MM.1S (cell line): ENCODE measurements around the gene SATB2.

Experiments used
- EZH2 ChIP-seq: fragments of 300-600 bp; sonication (generic); optimal IDR thresholded peaks from 2 replicates; pipeline ENCODE3; 2017; ENCODE audit warnings: low read depth, mild to moderate bottlenecking, antibody characterized with exemption, low read length, mixed read lengths
- TF ChIP-seq, protein P1 (sequence below): fragments of 300-600 bp; sonication (generic); IDR thresholded peaks from 2 replicates; pipeline ENCODE4 v1.5.1; 2016; ENCODE audit warnings: antibody characterized with exemption, low read length, mixed read lengths

DNA sequence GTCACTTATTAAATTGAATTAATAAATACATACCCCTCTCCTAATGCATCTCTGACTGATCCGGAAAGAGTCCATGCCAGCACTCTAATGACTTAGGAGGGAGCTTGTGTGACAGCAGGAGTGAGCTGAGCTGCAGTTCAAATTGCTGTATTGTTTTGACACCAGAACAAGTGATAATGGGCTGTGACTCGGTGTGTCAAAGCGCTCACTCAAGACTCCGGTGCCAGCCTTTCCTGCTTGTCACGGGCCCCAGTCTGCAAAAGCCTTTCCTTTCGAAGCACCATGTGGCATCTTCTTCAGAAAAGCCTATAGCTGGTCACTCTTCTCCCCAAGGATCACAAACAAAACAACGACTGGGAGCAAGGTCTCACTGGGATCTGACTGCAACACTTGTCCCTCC lies 43.3 kb downstream of the SATB2 start:
- TF ChIP-seq, protein P1, sequence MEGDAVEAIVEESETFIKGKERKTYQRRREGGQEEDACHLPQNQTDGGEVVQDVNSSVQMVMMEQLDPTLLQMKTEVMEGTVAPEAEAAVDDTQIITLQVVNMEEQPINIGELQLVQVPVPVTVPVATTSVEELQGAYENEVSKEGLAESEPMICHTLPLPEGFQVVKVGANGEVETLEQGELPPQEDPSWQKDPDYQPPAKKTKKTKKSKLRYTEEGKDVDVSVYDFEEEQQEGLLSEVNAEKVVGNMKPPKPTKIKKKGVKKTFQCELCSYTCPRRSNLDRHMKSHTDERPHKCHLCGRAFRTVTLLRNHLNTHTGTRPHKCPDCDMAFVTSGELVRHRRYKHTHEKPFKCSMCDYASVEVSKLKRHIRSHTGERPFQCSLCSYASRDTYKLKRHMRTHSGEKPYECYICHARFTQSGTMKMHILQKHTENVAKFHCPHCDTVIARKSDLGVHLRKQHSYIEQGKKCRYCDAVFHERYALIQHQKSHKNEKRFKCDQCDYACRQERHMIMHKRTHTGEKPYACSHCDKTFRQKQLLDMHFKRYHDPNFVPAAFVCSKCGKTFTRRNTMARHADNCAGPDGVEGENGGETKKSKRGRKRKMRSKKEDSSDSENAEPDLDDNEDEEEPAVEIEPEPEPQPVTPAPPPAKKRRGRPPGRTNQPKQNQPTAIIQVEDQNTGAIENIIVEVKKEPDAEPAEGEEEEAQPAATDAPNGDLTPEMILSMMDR, result no peak
- no peak for TF ChIP-seq EZH2
